GM18517 (cell line): ENCODE data around the gene CDK5RAP1.

Source experiments
- ATAC-seq: cut with Tn5 transposase; IDR thresholded peaks from one replicate; pipeline ENCODE4 v1.9.1; 2021; ENCODE audit warnings: mild to moderate bottlenecking, moderate library complexity; ENCODE audit not compliant: unreplicated experiment

Gene CDK5RAP1

DNA sequence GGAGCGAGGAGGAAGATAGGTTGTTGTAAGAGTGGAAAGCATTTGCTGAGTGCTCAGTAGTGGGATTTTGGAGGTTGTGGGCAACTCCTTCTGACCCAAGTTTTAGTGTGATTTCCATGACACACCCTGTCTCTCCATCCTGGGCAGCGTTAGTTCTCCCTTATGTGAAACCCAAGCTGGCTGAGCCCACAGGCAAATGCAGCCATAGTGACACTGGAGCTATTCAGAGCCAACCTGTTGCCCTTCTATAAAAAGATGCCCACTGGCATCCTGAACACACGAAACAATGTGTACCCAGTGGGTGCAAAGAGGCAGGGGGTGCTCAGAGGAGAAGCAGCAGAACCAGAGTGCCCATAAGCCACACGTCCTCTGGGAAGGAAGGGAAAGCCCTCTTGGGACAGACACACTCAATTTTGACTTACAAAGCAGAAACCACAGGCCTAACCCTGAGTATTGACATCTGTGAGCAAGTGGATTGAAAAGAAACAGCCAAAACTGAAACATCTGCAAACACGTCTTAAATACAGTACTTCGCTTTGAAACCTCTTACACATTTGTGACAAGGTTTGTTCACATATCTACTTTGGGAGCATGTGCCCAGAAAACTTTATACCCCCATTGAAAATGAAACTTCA, 63.7 kb downstream of the CDK5RAP1 start:
- ATAC-seq: no peak

DNA sequence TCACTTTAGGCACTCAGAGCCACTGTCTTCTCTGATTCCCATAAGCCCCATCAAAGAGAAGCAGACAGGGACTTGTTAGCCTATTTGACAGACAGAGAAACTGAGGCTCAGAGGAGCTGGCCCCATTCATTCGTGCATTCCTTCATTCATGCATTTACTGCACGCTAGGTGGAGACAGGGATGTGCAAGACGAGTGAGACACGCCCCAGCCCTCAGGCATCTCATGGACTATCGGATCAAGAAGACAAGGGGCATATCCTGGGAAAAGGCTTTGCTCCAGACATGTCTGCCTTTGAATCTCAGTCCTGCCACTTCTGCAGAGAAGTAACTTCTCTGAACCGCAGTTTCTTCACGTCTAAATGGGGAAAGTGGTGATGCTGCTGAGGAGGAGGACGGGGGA, 64.2 kb downstream of the CDK5RAP1 start:
- ATAC-seq: no peak

DNA sequence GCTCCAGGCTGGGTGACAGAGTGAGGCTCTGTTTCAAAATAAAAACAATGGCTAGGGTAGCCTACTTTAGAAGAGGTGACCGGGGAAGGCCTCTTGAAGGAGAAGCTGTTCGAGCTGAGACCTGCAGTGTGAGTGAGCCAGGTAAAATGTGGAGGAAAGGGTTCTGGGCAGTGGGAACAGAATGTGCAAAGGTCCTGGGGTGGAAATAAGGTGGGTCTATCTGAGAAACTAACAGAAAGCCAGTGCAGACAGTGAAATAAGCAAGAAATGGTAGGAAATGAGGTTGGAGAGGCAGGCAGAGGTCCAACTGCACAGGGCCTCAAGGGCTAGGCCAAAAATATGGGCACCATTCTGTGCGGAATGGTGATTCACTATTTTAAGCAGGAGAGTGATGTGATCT, 64.9 kb downstream of the CDK5RAP1 start:
- no peak for ATAC-seq

DNA sequence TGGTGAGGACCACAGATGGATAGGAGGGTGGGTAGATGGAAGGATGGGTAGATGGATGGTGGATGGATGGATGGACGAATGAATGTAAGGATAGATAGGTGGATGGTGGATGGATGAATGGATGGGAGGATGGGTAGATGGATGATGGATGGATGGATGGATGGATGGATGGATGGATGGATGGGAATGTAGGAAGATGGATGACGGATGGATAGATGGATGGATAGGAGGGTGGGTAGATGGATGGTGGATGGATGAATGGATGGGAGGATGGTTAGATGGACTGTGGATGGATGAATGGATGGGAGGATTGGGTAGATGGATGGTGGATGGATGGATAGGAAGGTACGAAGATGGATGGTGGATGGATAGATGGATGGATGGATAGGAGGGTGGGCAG, 67.2 kb downstream of the CDK5RAP1 start:
- ATAC-seq: no peak

DNA sequence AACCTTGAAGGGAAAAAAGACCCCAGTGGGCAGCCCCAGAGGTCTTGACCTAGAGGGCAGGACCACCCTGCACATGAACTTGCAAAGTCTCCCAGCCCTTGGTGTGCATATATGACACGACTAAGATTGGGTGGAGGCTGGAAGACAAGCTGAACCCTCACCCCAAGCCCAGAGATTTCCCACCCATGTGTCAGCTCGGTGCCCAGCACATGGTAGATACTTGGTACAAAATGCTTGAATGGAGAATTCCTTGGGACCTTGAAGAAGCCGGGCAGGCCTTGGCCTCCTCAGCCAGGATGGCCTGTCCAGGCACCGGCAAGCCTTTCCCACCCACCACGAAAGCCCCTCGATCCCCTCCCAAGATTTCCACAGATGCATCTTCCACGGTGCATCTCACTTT, 67.7 kb downstream of the CDK5RAP1 start:
- ATAC-seq: no peak

DNA sequence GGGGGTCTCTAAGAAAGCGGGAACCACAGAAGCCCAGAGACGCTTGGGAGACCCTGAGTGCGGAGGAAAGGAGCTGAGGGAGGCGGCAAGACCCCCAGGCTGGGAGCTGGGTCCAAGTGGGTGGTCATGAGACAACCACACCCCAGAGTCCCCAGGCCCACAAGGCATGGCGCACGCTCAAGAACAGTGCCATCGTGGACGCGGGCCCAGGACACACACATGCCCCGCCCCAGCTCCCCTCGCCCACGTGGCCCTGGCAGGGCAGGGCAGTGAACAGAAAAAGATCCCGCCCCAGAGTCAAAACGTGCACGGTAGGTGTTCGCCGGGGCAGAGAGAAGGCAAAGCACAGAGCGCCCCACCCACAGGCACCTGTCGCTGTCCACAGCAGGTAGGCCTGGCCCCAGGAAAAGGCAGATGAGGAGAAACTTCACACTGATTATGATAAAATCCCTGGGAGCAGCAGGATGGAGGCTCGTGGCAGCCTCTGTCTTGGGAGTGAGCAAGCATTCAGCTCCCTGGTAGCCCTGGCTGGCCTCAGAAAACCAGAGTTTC, 68.3 kb downstream of the CDK5RAP1 start:
- no peak for ATAC-seq

DNA sequence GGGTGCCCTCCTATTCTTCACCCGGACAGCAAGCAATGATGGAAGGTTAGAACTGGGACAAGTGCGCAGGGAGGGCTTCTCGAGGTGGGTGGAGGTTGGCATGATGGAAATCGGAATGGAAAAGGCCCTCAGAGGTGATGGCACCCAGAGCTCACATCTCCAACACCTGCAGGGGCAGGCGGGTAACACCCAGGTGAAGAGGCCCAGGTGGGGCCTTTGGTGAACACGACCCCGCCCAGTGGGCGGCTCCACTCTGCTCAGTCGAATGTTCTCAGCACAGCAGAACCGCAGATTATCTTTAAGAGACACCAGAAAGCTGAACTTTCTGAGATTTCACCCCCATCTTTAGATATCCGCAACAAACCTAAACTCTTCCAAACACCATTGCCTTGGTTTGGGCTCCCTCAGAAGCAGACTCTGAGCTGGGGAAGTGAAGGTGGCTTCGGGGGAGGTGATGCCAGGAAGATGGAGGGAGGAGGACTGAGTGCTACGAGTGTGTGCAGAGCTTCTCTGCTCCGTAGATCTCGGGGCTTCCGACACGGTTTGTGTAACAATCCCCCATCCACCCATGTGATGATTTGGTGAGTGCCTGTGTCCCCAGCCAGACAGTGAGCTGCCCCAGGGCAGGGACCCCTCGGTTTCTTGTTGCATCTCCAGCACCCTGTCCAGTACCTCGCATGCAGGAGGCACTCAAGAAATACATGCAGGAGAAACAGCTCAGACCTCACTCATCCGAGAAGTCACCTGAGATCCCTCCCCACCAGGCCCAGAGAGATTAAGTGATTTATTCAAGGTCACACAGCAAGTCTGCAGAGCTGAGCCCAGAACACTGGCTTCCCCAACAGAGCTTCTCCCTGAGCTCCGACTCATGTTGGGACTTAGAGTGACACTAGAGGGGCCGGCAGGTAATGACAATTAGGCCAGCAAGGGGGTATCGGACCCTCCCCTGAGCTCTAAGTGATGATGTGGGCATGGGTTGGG, 72.9 kb downstream of the CDK5RAP1 start:
- no peak for ATAC-seq

DNA sequence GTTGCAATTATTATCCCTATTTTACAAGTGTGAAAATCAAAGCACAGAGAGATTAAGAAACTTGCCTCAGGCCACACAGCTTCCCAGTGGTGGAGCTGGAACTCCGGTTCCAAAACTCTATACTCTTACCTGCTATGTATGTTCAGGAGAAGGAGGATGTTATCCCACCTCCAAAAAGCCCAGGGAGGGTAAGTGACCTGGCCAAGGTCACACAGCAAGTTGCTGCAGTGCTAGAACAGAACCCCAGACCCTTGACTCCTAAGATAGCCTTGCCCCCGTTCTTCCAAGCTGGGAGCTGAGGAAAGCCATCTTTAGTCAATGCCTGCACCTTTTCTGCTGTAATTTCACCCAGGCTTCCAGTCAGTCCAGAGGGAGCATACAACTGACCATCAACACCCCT, 76.0 kb downstream of the CDK5RAP1 start:
- no peak for ATAC-seq

DNA sequence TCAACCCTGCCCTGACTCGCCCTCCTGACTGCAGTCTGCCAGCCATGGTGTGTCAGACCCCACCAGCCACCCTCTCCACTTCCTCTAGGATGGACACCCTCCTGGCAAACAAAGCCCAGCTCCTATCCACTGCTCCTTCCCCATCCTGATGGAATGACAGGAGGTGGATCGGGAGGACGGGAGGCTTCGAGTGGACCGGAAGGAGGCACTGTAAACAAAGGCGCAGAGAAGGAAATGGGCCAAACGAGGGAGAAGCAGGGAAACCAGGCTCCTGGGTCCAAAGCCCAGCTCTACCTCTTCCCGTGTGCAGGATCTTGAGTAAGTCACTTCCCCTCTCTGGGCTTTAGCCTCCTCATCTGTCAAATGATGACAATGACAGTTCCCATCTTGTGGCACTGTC, 78.1 kb downstream of the CDK5RAP1 start:
- no peak for ATAC-seq

DNA sequence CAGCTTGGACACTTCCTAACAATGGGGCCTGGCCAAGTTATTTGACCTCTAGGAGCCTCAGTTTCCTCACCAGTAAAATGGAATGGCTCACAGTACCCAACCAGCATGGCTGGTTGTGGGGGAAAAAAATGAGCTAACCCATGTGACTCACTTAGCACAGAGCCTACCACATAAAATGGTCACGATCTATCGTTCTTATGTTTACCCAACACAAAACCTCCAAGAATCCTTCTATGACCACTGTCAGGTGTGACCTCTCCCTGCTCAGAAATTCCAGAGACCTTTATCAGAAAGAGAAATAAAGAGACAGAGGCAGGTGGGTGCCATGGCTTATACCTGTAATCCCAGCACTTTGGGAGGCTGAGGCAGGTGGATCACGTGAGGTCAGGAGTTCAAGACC, 78.9 kb downstream of the CDK5RAP1 start:
- no peak for ATAC-seq

DNA sequence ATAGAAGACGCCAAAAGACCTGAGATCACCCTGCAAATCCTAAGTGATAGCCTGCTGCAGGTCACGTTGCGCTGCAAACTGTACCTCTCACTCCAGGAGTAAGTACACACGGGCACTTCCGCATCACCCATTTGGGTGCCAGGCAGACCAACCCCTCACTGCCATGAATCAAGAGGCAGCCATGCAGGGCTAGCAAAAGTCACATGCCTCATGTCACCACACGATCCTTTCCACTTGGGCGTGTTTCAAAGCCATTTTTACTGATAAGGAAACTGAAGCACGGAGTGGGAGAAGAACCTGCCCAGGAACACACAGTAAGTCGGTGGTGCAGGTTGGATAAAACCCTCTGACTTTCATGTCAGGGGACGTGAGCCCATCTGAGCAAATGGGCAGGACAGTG, 81.3 kb downstream of the CDK5RAP1 start:
- ATAC-seq: no peak

DNA sequence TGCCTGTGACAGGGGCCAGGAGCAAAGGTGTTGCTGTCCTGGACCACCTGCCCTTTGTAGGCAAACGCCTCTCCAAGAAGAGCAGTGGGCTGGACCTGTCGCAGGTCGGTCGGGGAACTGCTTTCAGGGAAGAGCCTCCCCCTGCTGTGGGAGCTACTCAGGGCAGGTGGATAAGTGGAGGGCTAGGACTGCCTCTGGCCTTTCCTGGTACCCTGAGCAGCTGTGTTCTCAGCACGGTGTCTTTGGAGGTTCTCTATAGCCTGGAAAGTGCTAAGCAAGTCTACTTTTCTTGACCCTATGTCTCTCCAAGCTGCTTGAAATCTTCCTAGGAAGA, 83.3 kb downstream of the CDK5RAP1 start:
- no peak for ATAC-seq

DNA sequence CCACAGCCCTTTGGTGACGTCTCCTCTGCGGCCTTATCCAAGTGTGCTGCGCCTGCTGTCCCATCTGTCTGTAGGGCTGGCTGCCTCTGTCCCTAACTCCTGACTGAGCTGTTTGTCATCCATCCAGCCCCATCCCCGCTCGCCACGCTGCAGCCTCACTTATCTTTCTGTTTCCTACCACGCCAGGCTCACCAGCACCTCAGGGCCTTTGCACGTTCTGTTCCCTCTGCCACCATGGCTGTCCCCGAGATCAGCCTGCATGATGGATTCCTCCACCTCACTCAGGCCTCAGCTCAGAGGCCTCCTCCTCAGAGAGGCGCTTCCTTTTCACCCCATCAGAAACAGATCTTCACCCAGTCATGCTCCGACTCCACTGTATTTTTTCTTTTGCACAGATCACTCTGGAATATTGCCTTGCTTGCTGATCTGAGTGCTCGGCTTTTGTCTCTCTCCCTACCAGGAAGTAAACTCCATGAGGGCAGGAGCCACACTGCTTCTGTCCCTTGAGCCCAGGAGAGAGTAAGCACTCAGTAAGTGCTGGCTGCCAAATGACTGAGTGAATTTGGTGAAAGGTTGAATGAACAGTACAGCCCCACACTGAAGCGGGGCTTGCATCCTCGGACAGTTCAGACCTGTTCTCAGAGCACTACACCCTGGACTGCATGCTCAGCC, 83.8 kb downstream of the CDK5RAP1 start:
- no peak for ATAC-seq

DNA sequence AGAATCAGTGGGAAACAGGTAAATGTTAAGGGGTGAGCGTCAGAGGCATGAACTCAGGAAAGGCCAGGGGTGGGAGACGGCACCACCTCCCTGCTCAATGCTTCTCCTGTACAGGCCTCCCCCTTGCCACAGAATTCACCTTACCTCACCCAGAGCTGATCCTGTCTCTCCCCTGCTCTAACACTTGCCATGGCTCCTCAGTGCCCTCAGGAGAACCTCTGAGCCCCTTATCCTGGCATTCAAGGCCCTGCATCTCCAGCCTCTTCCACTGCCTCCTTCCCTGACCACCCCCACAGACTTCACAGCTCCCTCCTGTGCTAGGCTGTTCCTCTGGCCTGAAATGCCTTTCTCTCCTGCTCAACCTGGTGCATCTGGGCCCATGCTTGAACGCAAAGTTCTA, 84.4 kb downstream of the CDK5RAP1 start:
- ATAC-seq: no peak

DNA sequence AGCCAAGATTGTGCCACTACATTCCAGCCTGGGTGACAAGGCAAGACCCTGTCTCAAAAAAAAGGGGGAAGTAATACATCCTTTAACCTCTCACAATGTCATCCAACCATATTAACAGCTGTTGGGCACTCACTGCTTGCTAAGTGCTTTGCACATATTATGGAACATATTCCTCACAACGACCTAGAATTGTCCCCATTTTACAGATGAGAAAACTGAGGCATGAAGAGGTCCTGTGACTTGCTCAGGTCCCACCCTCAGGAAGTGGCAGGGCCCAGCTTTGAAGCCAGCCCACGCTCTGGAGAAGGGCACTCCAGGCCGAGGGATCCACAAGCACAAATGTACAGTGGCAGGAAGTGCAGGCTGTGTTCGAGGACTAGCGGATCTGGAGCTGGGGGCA, 85.0 kb downstream of the CDK5RAP1 start:
- ATAC-seq: no peak

DNA sequence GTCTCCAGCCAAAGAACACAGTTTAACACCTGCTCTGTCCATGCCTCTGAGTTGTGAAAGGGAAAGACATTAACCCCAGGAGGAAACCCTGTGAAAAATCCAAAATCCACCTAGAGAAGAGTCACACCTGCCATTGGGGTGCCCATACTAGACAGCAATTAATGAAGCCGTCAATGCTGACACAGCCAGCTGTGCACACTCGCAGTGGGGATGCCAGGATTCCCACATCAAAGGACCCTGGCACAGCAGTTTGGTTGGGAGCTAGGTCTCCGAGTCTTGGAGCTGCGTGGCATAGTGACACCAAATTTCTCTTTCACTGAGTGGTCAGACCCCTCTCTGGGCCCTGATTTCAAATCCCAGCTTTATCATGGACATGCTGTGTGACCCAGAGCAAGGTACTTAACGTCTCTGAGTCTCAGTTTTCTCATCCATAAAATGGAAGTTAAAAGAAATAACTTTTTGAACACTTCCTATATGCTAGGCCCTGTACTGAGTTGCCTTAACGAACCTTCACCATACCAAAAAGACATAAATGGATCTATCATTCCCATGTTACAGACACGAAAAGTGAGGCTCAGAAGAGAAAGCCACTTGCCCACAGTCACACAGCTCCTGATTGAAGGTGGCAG, 87.5 kb downstream of the CDK5RAP1 start:
- no peak for ATAC-seq

DNA sequence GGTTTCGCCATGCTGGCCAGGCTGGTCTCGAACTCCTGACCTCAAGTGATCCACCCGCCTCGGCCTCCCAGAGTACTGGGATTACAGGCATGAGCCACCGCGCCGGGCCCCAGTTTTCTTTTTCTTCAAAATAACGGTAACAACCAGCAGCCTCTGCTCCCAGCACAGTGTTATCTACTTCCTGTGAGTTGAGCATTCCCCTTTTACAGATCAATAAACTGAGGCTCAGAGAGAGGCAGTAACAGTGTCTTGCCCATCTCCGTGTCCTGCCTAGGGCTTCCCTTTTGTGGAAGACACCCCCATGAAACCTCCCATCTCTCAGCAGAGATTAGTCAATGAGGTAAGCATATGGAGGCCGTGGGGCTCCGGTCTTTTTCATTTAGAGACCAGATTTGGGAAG, 88.7 kb downstream of the CDK5RAP1 start:
- no peak for ATAC-seq

DNA sequence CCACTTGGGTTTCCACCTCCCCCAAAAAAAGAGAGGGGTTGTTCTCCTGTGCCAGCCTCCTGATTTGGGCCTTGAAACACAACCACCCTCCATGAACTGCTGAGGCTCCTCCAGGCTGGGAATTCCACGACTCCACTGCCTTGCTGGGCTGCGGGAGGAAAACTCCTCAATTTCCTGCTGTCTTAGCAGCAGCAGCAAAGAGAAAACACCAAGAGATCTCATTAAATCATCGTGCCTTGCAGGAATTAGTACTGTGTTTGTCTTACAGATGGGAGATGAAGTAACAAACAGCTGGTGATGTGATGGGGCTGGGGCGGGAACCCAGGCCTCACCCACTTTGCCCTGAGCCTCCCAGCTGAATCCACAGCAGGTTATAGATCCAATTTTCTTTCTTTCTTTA, 89.3 kb downstream of the CDK5RAP1 start:
- no peak for ATAC-seq

DNA sequence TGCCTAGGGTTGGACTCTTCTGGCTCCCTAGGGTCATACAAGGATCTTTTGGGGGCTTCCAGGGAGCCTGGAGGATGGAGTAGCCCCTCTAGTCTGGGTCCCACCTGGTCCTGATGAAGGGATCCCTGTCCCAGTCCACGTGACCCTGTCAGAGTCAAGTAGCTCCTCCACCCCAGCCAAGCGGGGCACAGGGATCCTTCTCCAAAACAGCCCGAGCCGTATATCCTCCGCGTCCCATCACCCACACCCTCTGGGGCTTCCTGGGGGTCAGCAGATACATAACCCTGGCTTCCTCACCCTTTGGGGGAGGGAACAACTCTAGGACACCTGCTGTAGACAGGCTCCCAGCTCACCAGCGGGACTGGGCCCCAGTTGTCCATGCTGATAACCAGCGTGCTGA, 90.3 kb downstream of the CDK5RAP1 start:
- ATAC-seq: no peak

DNA sequence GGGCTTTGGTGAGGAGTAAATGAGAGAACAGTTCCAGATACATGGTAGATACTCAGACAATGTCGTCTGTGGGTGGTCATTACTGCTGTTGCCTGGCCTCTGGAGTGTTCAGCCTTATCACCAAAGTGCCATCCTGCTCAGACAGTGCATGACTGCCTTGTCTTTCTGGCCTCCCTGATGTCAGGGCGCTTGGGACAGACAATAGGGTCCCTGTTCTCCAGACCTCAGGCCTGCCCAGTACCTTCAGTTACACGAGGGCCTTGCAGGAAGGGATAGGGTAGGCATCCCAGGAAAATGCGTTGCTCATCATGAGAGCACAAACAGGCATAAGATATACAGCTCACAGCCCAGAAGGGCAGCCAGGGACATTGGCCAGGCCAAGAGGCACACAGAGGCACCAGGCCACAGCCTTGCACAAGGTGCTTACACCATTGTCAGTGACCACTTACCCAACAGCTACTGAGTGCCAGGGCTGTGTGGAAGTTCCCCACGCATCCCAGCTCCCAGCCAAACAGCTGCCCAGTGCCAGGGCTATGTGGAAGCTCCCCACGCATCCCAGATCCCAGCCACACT, 90.9 kb downstream of the CDK5RAP1 start:
- ATAC-seq: no peak

DNA sequence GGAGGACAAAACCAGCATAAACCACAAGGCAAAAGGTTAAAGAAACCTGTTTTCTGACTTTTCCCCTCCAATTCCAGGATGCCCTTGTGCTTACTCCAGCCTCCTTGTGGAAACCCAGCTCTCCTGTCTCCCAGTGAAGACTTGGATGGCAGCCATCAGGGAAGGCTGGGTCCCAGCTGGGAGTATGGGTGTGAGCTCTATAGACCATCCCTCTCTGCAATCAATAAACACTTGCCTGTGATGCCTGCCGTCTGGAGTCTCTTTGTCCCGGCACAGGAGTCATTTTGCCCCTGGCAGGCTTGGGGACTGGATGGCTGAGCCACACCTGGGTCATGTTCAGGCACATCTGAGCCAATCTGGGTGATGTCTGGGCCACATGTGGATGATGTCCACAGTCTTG, 91.7 kb downstream of the CDK5RAP1 start:
- no peak for ATAC-seq
